HG02840 (cell line): ENCODE results near the gene TAS1R1.

Source experiments
- ATAC-seq: cut with Tn5 transposase; IDR thresholded peaks from one replicate; pipeline ENCODE4 v1.9.1; 2021; ENCODE audit warnings: mild to moderate bottlenecking, moderate library complexity, moderate number of reproducible peaks; ENCODE audit not compliant: unreplicated experiment, low FRiP score

Gene TAS1R1

DNA sequence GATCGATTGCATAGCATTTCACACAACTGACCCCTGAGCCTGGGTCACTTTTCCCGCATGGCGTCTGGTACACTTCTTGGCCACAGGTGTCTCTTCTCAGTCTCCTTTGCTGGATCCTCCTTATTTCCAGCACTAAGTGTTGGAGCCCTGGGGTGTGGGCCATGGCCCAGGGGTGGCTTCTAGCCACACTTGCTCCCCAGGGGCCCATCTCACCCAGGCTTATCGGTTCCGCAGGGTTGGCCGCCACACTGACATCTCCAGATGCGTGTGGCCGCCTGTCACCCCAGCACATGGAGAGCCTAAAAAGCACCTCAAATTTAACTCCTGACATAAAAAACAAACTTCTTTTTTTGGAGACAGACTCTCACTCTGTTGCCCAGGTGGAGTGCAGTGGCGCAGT is 71.9 kb downstream of the TAS1R1 start:
- ATAC-seq, result no peak

- ATAC-seq, result no peak
Observed at GRCh38 chr1:6627841-6628545, 72.9 kb downstream of the TAS1R1 start.

- ATAC-seq, result no peak
Observed at GRCh38 chr1:6628971-6629479, 73.9 kb downstream of the TAS1R1 start.
